Endothelial cell of hepatic sinusoid (primary cell): ENCODE measurements around the gene PATL1.
"Not testable (repeated sequence)": the region's sequence is repeated elsewhere in the genome, so short reads cannot be mapped to it uniquely, and the experiment has no call there.

Source experiments
- in situ Hi-C: cut with HindIII; loops from 2 replicates; pipeline ENCODE4 v1.10.0; 2017; ENCODE audit warnings: low sequenced_read_pairs

The PATL1 gene, protein sequence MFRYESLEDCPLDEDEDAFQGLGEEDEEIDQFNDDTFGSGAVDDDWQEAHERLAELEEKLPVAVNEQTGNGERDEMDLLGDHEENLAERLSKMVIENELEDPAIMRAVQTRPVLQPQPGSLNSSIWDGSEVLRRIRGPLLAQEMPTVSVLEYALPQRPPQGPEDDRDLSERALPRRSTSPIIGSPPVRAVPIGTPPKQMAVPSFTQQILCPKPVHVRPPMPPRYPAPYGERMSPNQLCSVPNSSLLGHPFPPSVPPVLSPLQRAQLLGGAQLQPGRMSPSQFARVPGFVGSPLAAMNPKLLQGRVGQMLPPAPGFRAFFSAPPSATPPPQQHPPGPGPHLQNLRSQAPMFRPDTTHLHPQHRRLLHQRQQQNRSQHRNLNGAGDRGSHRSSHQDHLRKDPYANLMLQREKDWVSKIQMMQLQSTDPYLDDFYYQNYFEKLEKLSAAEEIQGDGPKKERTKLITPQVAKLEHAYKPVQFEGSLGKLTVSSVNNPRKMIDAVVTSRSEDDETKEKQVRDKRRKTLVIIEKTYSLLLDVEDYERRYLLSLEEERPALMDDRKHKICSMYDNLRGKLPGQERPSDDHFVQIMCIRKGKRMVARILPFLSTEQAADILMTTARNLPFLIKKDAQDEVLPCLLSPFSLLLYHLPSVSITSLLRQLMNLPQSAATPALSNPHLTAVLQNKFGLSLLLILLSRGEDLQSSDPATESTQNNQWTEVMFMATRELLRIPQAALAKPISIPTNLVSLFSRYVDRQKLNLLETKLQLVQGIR

GRCh38 chr11:59668950-59669610 is at the start of gene PATL1:
Gene PATL1 (minus strand): TSS chr11:59669037. CDS start chr11:59668895, 142 bp downstream.
- in situ Hi-C loops, result loop anchor here (5.0 kb wide), 2 partner anchors 62 to 117 kb away; no protein-coding TSS in a partner anchor

GRCh38 chr11:59716051-59716450 is 47.2 kb upstream of the PATL1 start:
- in situ Hi-C loops, result no loop called here

DNA sequence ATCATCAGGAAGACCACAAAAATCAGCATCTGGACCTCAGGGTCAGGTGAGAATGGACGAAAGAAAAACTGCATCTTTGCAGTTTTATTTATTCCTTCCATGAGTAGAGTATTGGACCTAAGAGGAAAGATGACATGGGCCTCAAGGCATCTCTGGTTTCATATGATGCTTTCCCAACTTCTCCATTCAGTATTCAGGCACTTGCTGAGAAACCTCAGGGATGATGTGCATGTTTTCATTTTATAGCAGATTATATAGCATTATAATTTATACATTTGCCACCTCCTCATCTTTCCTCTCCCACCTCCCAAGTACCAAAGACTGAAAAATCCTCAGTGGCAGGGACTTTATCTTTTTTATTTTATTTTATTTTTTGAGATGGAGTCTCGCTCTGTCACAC is 44.9 kb upstream of the PATL1 start, which contains the start of gene OR10V1:
TSS of gene OR10V1 (minus strand) at position 101 of the 400 bp plus-strand sequence. CDS start at position 101, 0 bp downstream.
- in situ Hi-C loops, result no loop called here

GRCh38 chr11:59710136-59710847 is 41.5 kb upstream of the PATL1 start:
- in situ Hi-C loops, result no loop called here

DNA sequence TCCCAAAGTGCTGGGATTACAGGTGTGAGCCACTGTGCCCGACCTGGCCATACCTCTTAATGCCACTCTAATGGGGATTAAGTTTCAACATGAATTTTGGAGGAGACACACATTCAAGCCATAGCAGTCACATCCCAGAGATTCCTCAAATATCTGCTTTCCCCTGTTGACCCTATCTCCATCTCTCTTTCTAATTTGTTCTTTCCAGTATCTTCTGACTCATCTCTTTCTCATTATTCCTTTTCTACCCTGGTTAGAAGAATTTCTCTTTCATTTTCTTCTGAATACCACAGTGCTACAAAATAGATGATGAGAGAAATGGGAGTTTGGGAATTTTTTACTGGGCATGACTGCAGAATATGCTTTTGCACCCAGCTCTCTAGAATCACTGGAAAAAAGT is 39.7 kb upstream of the PATL1 start:
- in situ Hi-C loops, result no loop called here

GRCh38 chr11:59707371-59707770 is 38.5 kb upstream of the PATL1 start:
- in situ Hi-C loops, result no loop called here

DNA sequence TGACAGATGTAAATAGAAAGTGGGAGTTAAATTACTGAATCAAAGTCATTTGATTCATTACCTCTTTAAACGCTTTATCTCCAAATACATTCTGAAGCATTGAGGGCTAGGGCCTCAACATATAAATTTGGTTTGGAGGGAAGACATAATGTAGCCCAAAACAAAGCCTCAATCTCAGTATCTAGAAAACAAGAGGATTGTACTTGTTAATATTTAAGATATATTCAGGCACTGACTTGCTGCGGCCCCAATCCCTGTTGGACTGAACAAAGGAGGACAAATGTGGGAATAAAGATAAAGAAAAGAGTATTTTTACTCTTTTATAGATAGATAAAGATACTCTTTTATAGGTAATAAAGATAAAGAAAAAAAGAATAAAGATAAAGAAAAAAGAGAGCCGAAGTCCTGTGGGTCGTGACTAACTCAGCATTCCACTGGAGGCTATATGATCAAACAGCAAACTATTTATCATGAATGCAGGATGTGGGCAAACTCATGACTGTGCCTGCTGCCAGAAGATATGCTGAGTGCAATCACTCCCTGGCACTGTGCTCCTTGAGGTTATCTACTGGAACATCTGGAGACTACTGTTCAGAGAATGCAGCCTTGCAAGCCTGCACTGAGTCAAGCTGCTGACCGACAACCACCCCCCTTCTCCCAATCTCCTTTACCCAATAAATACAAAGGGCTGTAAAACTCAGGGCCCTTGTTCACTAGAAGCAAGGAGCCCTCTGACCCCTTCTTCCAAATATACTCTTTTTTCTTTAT is 37.9 kb upstream of the PATL1 start:
- in situ Hi-C loops, result no loop called here

- in situ Hi-C loops, result no loop called here
Observed at GRCh38 chr11:59705294-59705693, 36.5 kb upstream of the PATL1 start.

GRCh38 chr11:59703515-59703914 is 34.7 kb upstream of the PATL1 start:
- in situ Hi-C loops, result not testable (repeated sequence)

DNA sequence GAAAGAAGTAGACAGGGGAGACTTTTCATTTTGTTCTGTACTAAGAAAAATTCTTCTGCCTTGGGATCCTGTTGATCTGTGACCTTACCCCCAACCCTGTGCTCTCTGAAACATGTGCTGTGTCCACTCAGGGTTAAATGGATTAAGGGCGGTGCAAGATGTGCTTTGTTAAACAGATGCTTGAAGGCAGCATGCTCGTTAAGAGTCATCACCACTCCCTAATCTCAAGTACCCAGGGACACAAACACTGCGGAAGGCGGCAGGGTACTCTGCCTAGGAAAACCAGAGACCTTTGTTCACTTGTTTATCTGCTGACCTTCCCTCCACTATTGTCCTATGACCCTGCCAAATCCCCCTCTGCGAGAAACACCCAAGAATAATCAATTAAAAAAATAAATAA is 31.3 kb upstream of the PATL1 start:
- in situ Hi-C loops, result not testable (repeated sequence)

- in situ Hi-C loops, result no loop called here
Observed at GRCh38 chr11:59698506-59698905, 29.7 kb upstream of the PATL1 start.

GRCh38 chr11:59692915-59693314 is 24.1 kb upstream of the PATL1 start:
- in situ Hi-C loops, result no loop called here

- in situ Hi-C loops, result no loop called here
Observed at GRCh38 chr11:59691156-59691555, 22.3 kb upstream of the PATL1 start.

- in situ Hi-C loops, result no loop called here
Observed at GRCh38 chr11:59689015-59689414, 20.2 kb upstream of the PATL1 start.

- in situ Hi-C loops, result not testable (repeated sequence)
Observed at GRCh38 chr11:59681260-59681725, 12.5 kb upstream of the PATL1 start.

DNA sequence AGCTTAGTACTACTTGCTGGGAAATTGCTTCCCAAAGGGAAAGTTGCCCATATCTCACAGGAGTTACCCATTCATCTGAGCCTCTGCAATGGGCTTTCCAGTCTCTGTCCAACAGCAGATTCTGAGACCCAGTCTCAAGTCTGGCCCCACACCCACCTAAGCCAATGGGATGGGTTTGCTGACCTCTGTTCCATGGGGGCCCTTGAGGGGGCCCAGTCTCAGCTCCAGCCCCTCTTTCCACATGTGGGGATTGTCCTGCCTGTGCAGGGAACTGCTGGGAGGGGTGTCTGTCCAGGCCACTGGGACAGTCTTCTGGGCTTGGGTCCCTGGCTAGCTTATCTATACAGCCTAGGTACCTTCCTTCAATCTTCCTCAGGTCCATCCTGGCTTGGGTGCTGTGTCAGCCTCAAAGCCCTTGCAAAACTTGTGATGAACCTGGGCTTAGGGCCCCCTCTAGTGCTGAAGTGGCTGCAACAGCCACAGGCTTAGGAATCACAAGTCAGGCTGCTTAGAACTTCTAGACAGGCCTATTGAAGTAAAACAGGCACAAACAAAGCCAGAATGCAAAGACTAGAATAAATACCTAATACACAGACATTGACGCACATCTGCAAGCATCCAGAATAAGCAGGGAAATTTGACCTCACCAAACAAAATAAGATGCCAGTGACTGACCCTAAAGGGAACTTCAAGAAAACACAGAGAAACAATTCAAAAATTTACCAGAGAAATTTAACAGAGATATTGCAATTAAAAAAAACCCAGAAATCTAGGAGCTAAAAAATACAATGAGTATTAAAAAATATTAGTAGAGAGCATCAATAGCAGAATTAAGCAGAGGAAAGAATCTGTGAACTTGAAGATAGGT is 11.7 kb upstream of the PATL1 start:
- in situ Hi-C loops, result no loop called here

- in situ Hi-C loops, result no loop called here
Observed at GRCh38 chr11:59679347-59679746, 10.5 kb upstream of the PATL1 start.

DNA sequence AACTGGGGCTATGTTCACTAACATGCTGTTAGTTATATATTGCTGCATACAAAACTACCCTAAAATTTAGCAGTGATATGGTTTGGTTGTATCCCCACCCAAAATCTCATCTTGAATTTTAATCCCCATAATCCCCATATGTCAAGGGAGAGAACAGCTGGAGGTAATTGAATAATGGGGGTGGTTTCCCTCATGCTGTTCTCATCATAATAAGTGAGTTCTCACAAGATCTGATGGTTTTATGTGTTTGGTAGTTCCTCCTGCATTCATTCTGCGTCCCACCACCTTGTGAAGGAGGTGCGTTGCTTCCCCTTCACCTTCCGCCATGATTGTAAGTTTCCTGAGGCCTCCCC is 10.0 kb upstream of the PATL1 start:
- in situ Hi-C loops, result no loop called here
